Gastroesophageal sphincter (tissue), 4 donors: Measurements from ENCODE around the gene ADAM33. TPM values are rescaled to one million over a fixed set of nuclear protein-coding genes. Genes with fewer than 3 reads are reported as not detected.

Source experiments
- ATAC-seq: fragments of 150-250 bp; one replicate; pipeline ENCODE4 v1.9.1; 2016; ENCODE audit warnings: mild to moderate bottlenecking, moderate library complexity
- H3K27ac ChIP-seq, 4 donors: fragments of 200-600 bp; sonication (generic) in 3 of 4; 1 replicate in 3 of 4; 2 replicates in 1 of 4; pipeline ENCODE4 v1.5.1; 2016 to 2019
- H3K27me3 ChIP-seq: fragments of 200-600 bp; sonication (generic); one replicate; pipeline ENCODE4 v1.5.1; 2019
- H3K36me3 ChIP-seq, 2 donors: fragments of 200-600 bp; sonication (generic); one replicate each; pipeline ENCODE4 v1.5.1; 2019; ENCODE audit warnings: control low read depth in 1 of 2
- H3K4me1 ChIP-seq, 3 donors: fragments of 200-600 bp; sonication (generic); 1 replicate in 2 of 3; 2 replicates in 1 of 3; pipeline ENCODE4 v1.5.1; 2016 to 2019; ENCODE audit warnings: control low read depth in 2 of 3
- H3K4me3 ChIP-seq, 2 donors: fragments of 200-600 bp; sonication (generic); one replicate each; pipeline ENCODE4 v1.5.1; 2019; ENCODE audit warnings: mild to moderate bottlenecking in 1 of 2, moderate library complexity in 1 of 2
- H3K9me3 ChIP-seq, 3 donors: fragments of 200-600 bp; sonication (generic); one replicate each; pipeline ENCODE4 v1.5.1; 2017 to 2019; ENCODE audit warnings: control low read depth in 2 of 3
- EP300 ChIP-seq: sonication (generic); formaldehyde crosslinking; IDR thresholded peaks from one replicate; pipeline ENCODE4 v1.6.1; 2017; ENCODE audit warnings: antibody characterized with exemption, mild to moderate bottlenecking
- POLR2A ChIP-seq, 2 donors: fragments of 450-650 bp; IDR thresholded peaks; one replicate each; pipeline ENCODE4 v1.6.1; 2017; ENCODE audit warnings: antibody characterized with exemption in 2 of 2, mild to moderate bottlenecking in 2 of 2, moderate library complexity in 1 of 2
- POLR2AphosphoS5 ChIP-seq: sonication (generic); formaldehyde crosslinking; IDR thresholded peaks from one replicate; pipeline ENCODE4 v1.6.1; 2017; ENCODE audit warnings: antibody characterized with exemption
- WGBS, 2 donors: methylation state at CpG; one replicate each; pipeline ENCODE4 v1.1.5; 2018; ENCODE audit warnings: low coverage in 1 of 2; 5-methylcytosine and 5-hydroxymethylcytosine counted together
- total RNA-seq, 4 donors: library from RNA; depleted of rRNA; stranded (reverse); fragments of >200 nt; gene quantifications; one replicate each; pipeline ENCODE4 v1.1.0, GENCODE V29; 2016
- TF ChIP-seq, protein P1 (sequence below), 4 experiments: fragments of 200-600 bp in 2 of 4; fragments of 450-650 bp in 2 of 4; sonication (generic) in 1 of 4; IDR thresholded peaks; one replicate each; pipeline ENCODE4 v1.5.1; 2017 to 2019; ENCODE audit warnings: antibody characterized with exemption in 4 of 4, mild to moderate bottlenecking in 2 of 4, moderate library complexity in 2 of 4

ADAM33 gene
- total RNA-seq, 4 donors from 2014 or later = 15.9 to 105 (median 70.1) TPM

DNA sequence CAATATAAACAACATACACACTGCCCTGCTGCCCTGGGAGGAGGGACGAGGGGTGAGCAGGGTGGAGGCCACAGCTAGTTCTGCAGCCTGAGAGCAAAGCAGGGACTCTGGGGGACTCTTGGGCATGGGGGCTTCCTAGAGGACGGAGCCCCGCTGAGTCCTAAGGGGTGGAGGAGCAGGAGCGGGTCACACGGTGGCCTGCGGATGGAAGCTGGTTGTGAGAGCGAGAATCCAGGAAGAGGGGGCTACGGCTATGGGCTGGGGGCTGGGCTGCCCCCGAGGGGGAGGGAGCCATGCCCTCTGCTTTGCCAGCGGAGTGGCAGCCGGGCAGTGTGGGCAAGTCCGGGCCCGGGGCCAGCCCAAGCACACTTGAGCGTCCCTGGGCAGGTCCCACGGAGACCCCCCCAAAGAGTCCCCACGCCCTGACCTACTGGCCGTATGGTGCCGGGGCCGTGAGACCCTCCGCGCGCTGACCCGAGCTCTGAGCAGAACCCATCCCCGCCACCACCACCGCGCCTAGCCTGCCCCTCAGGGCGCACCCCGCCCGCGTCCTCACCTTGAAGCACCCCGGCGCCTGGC lies 369 bp downstream of the ADAM33 start:
- WGBS, 2 donors = 26% methylated on average over 5 of the region's 32 CpGs; no CpG with 5 or more reads in 1 of the 2 donors
- Histone ChIP-seq H3K4me1 (peaks cover 0 to 72% (median 36%) of the 10 kb centered on the region in 3 donors), H3K27me3 (peaks cover 11% of the 10 kb centered on the region), H3K27ac (peak overlapping the region; percentile 73 to 96 (median 89)), H3K36me3 (no peaks in the 10 kb centered on the region), H3K4me3 (peak overlapping the region; percentile 60 to 69), H3K9me3 (no peaks in the 10 kb centered on the region)
- no peak for ATAC-seq
- TF ChIP-seq, protein P1, sequence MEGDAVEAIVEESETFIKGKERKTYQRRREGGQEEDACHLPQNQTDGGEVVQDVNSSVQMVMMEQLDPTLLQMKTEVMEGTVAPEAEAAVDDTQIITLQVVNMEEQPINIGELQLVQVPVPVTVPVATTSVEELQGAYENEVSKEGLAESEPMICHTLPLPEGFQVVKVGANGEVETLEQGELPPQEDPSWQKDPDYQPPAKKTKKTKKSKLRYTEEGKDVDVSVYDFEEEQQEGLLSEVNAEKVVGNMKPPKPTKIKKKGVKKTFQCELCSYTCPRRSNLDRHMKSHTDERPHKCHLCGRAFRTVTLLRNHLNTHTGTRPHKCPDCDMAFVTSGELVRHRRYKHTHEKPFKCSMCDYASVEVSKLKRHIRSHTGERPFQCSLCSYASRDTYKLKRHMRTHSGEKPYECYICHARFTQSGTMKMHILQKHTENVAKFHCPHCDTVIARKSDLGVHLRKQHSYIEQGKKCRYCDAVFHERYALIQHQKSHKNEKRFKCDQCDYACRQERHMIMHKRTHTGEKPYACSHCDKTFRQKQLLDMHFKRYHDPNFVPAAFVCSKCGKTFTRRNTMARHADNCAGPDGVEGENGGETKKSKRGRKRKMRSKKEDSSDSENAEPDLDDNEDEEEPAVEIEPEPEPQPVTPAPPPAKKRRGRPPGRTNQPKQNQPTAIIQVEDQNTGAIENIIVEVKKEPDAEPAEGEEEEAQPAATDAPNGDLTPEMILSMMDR (IDR thresholded peaks at IDR 0.05) = no peak
- TF ChIP-seq POLR2AphosphoS5 (no peak), EP300 (no peak), POLR2A (IDR thresholded peaks at IDR 0.05) (no peak)

DNA sequence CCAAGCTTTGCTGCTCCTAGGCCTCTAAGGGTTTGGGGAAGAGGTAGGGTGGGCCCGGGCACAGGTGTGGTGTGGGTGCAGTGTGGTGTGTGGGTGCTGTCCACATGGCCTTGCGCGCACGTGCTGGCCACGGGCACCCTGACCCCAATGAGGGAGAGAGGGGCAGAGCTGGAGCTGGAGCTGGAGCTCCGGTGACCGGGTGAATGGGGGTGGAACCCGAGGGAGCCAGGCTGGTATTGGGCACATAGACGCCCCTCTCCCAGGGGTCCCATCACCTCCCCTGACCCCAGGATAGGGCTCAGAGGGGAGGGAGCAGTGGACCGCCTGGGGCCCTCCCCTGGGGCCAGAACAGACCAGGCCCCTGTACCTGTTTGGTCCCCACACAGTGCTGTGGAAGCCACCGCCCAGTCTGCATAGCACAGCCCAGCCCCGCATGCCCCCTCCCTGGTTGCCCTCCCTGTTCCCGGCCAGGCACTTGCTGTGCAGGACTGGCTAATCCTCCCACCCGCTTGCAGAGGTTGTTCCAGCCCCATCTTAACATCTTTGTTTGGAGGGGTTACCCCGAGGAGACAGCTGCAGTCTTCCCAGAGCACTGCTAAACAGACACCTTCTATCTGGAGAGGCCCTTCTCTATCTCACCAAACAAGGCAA lies 984 bp downstream of the ADAM33 start:
- no peaks in the 10 kb centered on the region for H3K9me3 ChIP-seq
- WGBS, 2 donors = 54% methylated on average over 3 of the region's 15 CpGs; no CpG with 5 or more reads in 1 of the 2 donors
- H3K36me3 ChIP-seq = no peaks in the 10 kb centered on the region
- H3K4me3 ChIP-seq = peak overlapping the region; percentile 60 to 69
- peaks cover 11% of the 10 kb centered on the region for H3K27me3 ChIP-seq
- TF ChIP-seq, protein P1 (IDR thresholded peaks at IDR 0.05) = no peak
- TF ChIP-seq EP300 = no peak
- no peak for ATAC-seq
- peak overlapping the region; percentile 73 to 96 (median 89) for H3K27ac ChIP-seq
- peaks cover 0 to 71% (median 34%) of the 10 kb centered on the region in 3 donors for H3K4me1 ChIP-seq

DNA sequence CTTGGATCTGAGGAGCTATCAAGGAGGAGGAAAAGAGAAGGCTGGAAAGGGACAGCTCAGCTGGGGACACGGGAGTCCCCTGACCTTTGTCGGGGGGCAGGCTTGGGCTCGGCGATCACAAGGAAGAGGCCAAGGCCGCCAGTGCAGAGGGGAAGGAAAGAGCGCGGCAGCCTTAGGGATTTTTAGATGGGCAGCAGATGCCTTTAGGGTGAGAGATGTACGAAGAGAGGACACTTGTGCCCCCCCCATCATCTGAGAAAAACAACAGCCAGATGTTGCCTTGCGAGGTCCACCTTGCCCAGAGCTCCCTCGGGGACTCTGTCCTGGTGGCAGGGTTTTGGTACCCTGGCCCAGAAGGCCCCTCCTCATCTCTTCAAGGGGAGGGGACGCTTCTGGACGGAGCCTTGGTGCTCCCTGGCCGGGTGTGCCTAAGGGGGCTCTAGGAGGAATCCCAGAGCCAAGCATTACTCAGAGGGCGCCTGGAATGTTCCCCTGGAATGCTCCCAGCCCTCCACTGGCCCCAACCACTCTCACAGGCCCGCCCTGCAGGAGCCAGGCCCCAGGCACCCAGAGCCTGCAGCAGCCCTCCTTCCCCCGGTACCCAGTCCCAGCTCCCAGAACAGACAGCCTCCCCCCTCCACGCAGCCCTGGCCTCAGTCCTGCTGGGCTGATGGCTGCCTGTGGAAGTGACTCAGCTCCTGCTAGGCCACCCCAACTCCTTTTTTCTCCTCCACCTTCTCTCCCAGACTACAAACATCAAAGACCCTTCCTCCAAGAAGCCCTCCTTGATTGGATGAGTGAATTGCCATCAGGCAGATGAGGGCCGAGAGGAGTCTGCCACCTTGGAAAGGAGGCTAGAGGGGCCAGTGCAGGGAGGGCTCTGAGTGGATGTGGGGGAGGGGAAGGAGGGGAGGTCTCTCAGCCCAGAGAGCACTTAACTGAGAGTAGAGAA lies 1.8 kb downstream of the ADAM33 start:
- Histone ChIP-seq H3K36me3 (peaks cover 0 to 7% of the 10 kb centered on the region in 2 donors), H3K4me1 (peaks cover 0 to 68% (median 34%) of the 10 kb centered on the region in 3 donors), H3K27ac (peak overlapping the region; percentile 73 to 96 (median 89)), H3K4me3 (peak overlapping the region; percentile 60 to 69), H3K9me3 (no peaks in the 10 kb centered on the region), H3K27me3 (peaks cover 11% of the 10 kb centered on the region)
- 40 to 43% methylated on average over 7 of the region's 18 CpGs for WGBS, 2 donors
- no peak for TF ChIP-seq EP300
- TF ChIP-seq, protein P1 (IDR thresholded peaks at IDR 0.05) = no peak
- TF ChIP-seq POLR2AphosphoS5 = peak; percentile 62
- TF ChIP-seq POLR2A (IDR thresholded peaks at IDR 0.05) = peak in 1 of 2 donors; percentile 17
- peak; percentile 78 for ATAC-seq

DNA sequence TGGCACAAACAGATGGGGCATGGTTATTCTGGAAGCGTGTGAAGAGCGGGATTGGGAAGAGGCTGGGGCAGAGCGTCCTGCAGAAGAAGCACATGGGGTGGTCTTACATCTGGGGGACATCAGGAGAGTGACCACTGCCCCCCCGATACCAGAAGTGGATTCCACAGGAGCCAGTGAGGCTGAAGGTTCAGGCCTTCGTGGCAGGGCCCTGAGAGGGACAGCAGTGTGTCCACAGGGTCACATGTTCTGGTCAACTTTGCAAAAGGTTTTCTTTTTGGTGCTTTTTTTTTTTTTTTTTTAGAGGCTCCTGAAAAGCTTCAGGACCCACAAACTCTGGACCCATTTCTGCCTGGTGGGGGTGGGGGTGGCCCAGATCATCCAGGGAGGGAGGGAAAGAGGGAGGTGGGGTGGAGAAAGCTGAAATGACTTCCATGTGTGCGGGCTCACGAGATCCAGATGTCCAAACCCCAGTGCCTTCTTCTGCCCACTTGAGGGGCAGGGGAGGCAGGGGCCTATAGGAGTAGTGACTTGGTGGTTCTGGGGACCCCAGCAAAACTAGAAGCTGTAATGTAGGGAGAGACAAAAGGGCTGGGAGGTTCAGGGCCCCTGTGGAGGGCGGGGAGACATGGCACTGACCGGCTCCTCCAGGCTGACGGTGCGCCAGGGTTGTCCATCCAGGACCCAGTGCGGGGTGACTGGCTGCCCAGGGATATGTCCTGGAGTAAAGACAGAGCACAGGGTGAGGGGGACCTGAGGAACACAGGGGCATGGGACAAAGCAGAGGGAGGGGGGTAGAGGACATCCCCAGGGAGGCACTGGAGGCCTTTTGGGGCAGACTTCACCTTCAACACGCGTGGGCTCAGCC lies 2.7 kb downstream of the ADAM33 start:
- no peaks in the 10 kb centered on the region for H3K9me3 ChIP-seq
- peaks cover 0 to 17% of the 10 kb centered on the region in 2 donors for H3K36me3 ChIP-seq
- peaks cover 11% of the 10 kb centered on the region for H3K27me3 ChIP-seq
- peak overlapping the region; percentile 73 to 96 (median 89) for H3K27ac ChIP-seq
- 59 to 63% methylated on average over 10 to 12 of the region's 14 CpGs for WGBS, 2 donors
- no peak for ATAC-seq
- peaks cover 0 to 68% (median 34%) of the 10 kb centered on the region in 3 donors for H3K4me1 ChIP-seq
- peak overlapping the region in 1 of 2 donors; percentile 69 for H3K4me3 ChIP-seq
- TF ChIP-seq EP300 (no peak), POLR2A (IDR thresholded peaks at IDR 0.05) (no peak), POLR2AphosphoS5 (no peak)
- TF ChIP-seq, protein P1 (IDR thresholded peaks at IDR 0.05) = no peak
